H1 (cell line): Measurements from ENCODE around the gene SCAF1. TPM values are rescaled to one million over a fixed set of nuclear protein-coding genes. Genes with fewer than 3 reads are reported as not detected.
A peak's percentile ranks its signal among the peaks of the same experiment; 100 is the strongest.

Source experiments
- CTCF ChIA-PET: fragments of 300-600 bp; sonication (Branson Sonifier 250); formaldehyde crosslinking; loops from one replicate; lab custom pipeline; 2021; ENCODE audit not compliant: partially characterized antibody; lab: Charles Lee
- POLR2A ChIA-PET: fragments of 300-600 bp; sonication (Branson Sonifier 250); formaldehyde crosslinking; loops from one replicate; lab custom pipeline; 2021; ENCODE audit warnings: inconsistent platforms; ENCODE audit not compliant: partially characterized antibody; lab: Charles Lee
- DNase-seq, 2 experiments: peaks; one replicate each; pipeline versions ENCODE4 v3.0.0 to v3.0.0-alpha.2; 2010 to 2022; ENCODE audit warnings: low spot score in 2 of 2, low read depth in 1 of 2, mixed read lengths in 1 of 2
- FAIRE-seq: peaks from 2 replicates; lab custom pipeline; 2011; peaks lifted over from hg19 to GRCh38; lab: Jason Lieb, UNC
- H2AFZ ChIP-seq: 2 replicates; pipeline ENCODE4 v1.8.1; 2012; ENCODE audit warnings: low read length, inconsistent platforms
- H2AK5ac ChIP-seq: 2 replicates; pipeline ENCODE4 v1.6.1; 2013; ENCODE audit warnings: low read depth, low read length
- H2BK120ac ChIP-seq: replicated peaks from 2 replicates; pipeline ENCODE3; 2013; ENCODE audit warnings: low read depth, low read length, inconsistent platforms
- H2BK12ac ChIP-seq: 2 replicates; pipeline ENCODE4 v1.6.1; 2013; ENCODE audit warnings: low read depth, low read length
- H2BK15ac ChIP-seq: 2 replicates; pipeline ENCODE4 v1.6.1; 2013; ENCODE audit warnings: low read length
- H2BK20ac ChIP-seq: 2 replicates; pipeline ENCODE4 v1.6.1; 2013; ENCODE audit warnings: low read length
- H2BK5ac ChIP-seq: 2 replicates; pipeline ENCODE4 v1.6.1; 2013; ENCODE audit warnings: low read depth, low read length
- H3K14ac ChIP-seq: 2 replicates; pipeline ENCODE4 v1.6.1; 2013; ENCODE audit warnings: inconsistent platforms; ENCODE audit not compliant: insufficient read length
- H3K18ac ChIP-seq: 2 replicates; pipeline ENCODE4 v1.6.1; 2013; ENCODE audit warnings: low read length; ENCODE audit errors: extremely low read depth
- H3K23ac ChIP-seq: 2 replicates; pipeline ENCODE4 v1.6.1; 2013; ENCODE audit warnings: inconsistent platforms; ENCODE audit not compliant: insufficient read length
- H3K23me2 ChIP-seq: 2 replicates; pipeline ENCODE4 v1.6.1; 2013; ENCODE audit warnings: low read depth, low read length
- H3K27ac ChIP-seq: 2 replicates; pipeline ENCODE4 v1.6.1; 2011; ENCODE audit warnings: low read depth, low read length, inconsistent platforms
- H3K27me3 ChIP-seq, 4 experiments: replicated peaks in 1 of 4; 1 replicate in 1 of 4; 2 replicates in 3 of 4; pipeline versions ENCODE4 v1.6.1 to v1.8.1; 2011 to 2013; ENCODE audit warnings: low read length in 3 of 4, mild to moderate bottlenecking in 3 of 4, inconsistent platforms in 2 of 4, mixed read lengths in 2 of 4, moderate library complexity in 1 of 4; ENCODE audit not compliant: control insufficient read depth in 3 of 4, insufficient read depth in 3 of 4; ENCODE audit errors: extremely low read depth in 1 of 4
- H3K36me3 ChIP-seq, 4 experiments: 2 replicates each; pipeline versions ENCODE4 v1.6.1 to v1.8.1; 2011 to 2013; ENCODE audit warnings: mild to moderate bottlenecking in 4 of 4, low read length in 3 of 4, moderate library complexity in 2 of 4, control low read depth in 1 of 4, inconsistent platforms in 1 of 4; ENCODE audit not compliant: insufficient read depth in 4 of 4, control insufficient read depth in 2 of 4
- H3K4ac ChIP-seq: replicated peaks from 2 replicates; pipeline ENCODE3; 2013; ENCODE audit warnings: low read length, low read depth, mixed read lengths, inconsistent platforms; ENCODE audit not compliant: insufficient read length
- H3K4me1 ChIP-seq, 4 experiments: replicated peaks in 1 of 4; 1 replicate in 1 of 4; 2 replicates in 3 of 4; pipeline versions ENCODE4 v1.6.1 to v1.8.1; 2011 to 2013; ENCODE audit warnings: low read length in 3 of 4, inconsistent platforms in 2 of 4, mixed read lengths in 1 of 4; ENCODE audit not compliant: insufficient read depth in 4 of 4, control insufficient read depth in 3 of 4
- H3K4me2 ChIP-seq, 2 experiments: 2 replicates each; pipeline versions ENCODE4 v1.6.1 to v1.8.1; 2011 to 2013; ENCODE audit warnings: low read depth in 2 of 2, low read length in 2 of 2, control low read depth in 1 of 2, inconsistent platforms in 1 of 2, mild to moderate bottlenecking in 1 of 2; ENCODE audit not compliant: insufficient read depth in 1 of 2
- H3K4me3 ChIP-seq, 4 experiments: fragments of 200-600, 300-600 bp in 1 of 4; sonication (generic), shearing (Covaris generic), sonication (Bioruptor Twin) in 1 of 4; 2 replicates each; pipeline versions ENCODE4 v1.5.1 to v1.8.1; 2011 to 2016; ENCODE audit warnings: low read length in 4 of 4, low read depth in 3 of 4, control low read depth in 2 of 4, inconsistent platforms in 2 of 4, mild to moderate bottlenecking in 2 of 4, mixed read lengths in 1 of 4, moderate library complexity in 1 of 4; ENCODE audit not compliant: insufficient read depth in 2 of 4; ENCODE audit errors: extremely low read depth in 1 of 4
- H3K56ac ChIP-seq: replicated peaks from 2 replicates; pipeline ENCODE3; 2013; ENCODE audit warnings: low read depth, mild to moderate bottlenecking, mixed read lengths, low read length, inconsistent platforms; ENCODE audit not compliant: insufficient read length
- H3K79me1 ChIP-seq: 2 replicates; pipeline ENCODE4 v1.6.1; 2013; ENCODE audit warnings: low read depth, low read length, control low read depth
- H3K79me2 ChIP-seq, 2 experiments: 2 replicates each; pipeline versions ENCODE4 v1.6.1 to v1.8.1; 2012 to 2013; ENCODE audit warnings: low read length in 2 of 2, mild to moderate bottlenecking in 2 of 2, inconsistent platforms in 1 of 2; ENCODE audit not compliant: insufficient read depth in 2 of 2, control insufficient read depth in 1 of 2
- H3K9ac ChIP-seq, 4 experiments: replicated peaks in 1 of 4; 1 replicate in 1 of 4; 2 replicates in 3 of 4; pipeline versions ENCODE4 v1.6.1 to v1.8.1; 2011 to 2013; ENCODE audit warnings: low read depth in 3 of 4, low read length in 3 of 4, control low read depth in 2 of 4, mild to moderate bottlenecking in 2 of 4, moderate library complexity in 2 of 4, inconsistent platforms in 1 of 4; ENCODE audit errors: extremely low read depth in 1 of 4
- H3K9me3 ChIP-seq, 2 experiments: 2 replicates each; pipeline versions ENCODE4 v1.6.1 to v1.8.1; 2012 to 2013; ENCODE audit warnings: mild to moderate bottlenecking in 2 of 2, moderate library complexity in 2 of 2, control low read depth in 1 of 2, inconsistent platforms in 1 of 2, low read depth in 1 of 2, low read length in 1 of 2, mixed read lengths in 1 of 2; ENCODE audit not compliant: insufficient read depth in 2 of 2
- H4K20me1 ChIP-seq, 2 experiments: replicated peaks in 1 of 2; 2 replicates each; pipeline versions ENCODE3 to v1.8.1; 2011 to 2013; ENCODE audit warnings: inconsistent platforms in 2 of 2, low read length in 2 of 2, mild to moderate bottlenecking in 1 of 2; ENCODE audit not compliant: insufficient read depth in 2 of 2, control insufficient read depth in 1 of 2
- H4K5ac ChIP-seq: 2 replicates; pipeline ENCODE4 v1.6.1; 2013; ENCODE audit warnings: low read length, low read depth, mixed read lengths, inconsistent platforms; ENCODE audit not compliant: insufficient read length
- H4K8ac ChIP-seq: 2 replicates; pipeline ENCODE4 v1.8.0; 2013; ENCODE audit warnings: mild to moderate bottlenecking, moderate library complexity, low read length, inconsistent platforms; ENCODE audit not compliant: insufficient read depth; ENCODE audit errors: extremely low read depth
- H4K91ac ChIP-seq: replicated peaks from 2 replicates; pipeline ENCODE3; 2013; ENCODE audit warnings: low read length, mixed read lengths, inconsistent platforms; ENCODE audit not compliant: insufficient read length
- CREB1 ChIP-seq: IDR thresholded peaks from 2 replicates; pipeline ENCODE4 v1.6.1; 2012; ENCODE audit warnings: inconsistent platforms
- CTBP2 ChIP-seq: IDR thresholded peaks from 2 replicates; pipeline ENCODE4 v1.7.0; 2011; ENCODE audit warnings: borderline replicate concordance, mild to moderate bottlenecking, moderate library complexity, mixed read lengths, low read length; ENCODE audit not compliant: insufficient read depth, insufficient read length
- EGR1 ChIP-seq: IDR thresholded peaks from 2 replicates; pipeline ENCODE4 v1.6.1; 2011; ENCODE audit warnings: low read depth, low read length, borderline replicate concordance
- NRF1 ChIP-seq: IDR thresholded peaks from 2 replicates; pipeline ENCODE4 v1.6.1; 2011; ENCODE audit warnings: mild to moderate bottlenecking, low read depth, low read length, improper control_type of control experiment
- POLR2A ChIP-seq, 2 experiments: IDR thresholded peaks; 1 replicate in 1 of 2; 2 replicates in 1 of 2; pipeline ENCODE4 v1.6.1; 2011; ENCODE audit warnings: low read depth in 2 of 2, low read length in 2 of 2, mild to moderate bottlenecking in 2 of 2; ENCODE audit errors: control extremely low read depth in 1 of 2
- POLR2AphosphoS5 ChIP-seq: IDR thresholded peaks from 2 replicates; pipeline ENCODE4 v1.6.1; 2011; ENCODE audit warnings: low read depth, low read length
- POU5F1 ChIP-seq: IDR thresholded peaks from 2 replicates; pipeline ENCODE4 v1.6.1; 2011; ENCODE audit warnings: low read depth, mild to moderate bottlenecking, low read length, moderate library complexity
- RAD21 ChIP-seq, 2 experiments: IDR thresholded peaks in 1 of 2; conservative IDR thresholded peaks in 1 of 2; 2 replicates each; pipeline ENCODE4 v1.6.1; 2011; ENCODE audit warnings: low read depth in 2 of 2, low read length in 2 of 2, improper control_type of control experiment in 1 of 2, inconsistent platforms in 1 of 2, mild to moderate bottlenecking in 1 of 2, moderate library complexity in 1 of 2
- SP1 ChIP-seq: IDR thresholded peaks from 2 replicates; pipeline ENCODE4 v1.6.1; 2011; ENCODE audit warnings: low read depth, low read length
- SRF ChIP-seq: IDR thresholded peaks from 2 replicates; pipeline ENCODE4 v1.6.1; 2011; ENCODE audit warnings: mild to moderate bottlenecking, low read depth, low read length, moderate library complexity
- SUZ12 ChIP-seq: fragments of 200-600 bp; sonication (generic); IDR thresholded peaks from 2 replicates; pipeline ENCODE4 v1.6.1; 2012; ENCODE audit warnings: mild to moderate bottlenecking, inconsistent platforms, low read length, moderate library complexity, mixed read lengths
- whole genome bisulfite sequencing, 2 experiments: shearing (Covaris generic) in 1 of 2; methylation state at CpG; one replicate each; pipeline versions ENCODE4 v1.1.6 to v1.1.7; 2013 to 2015; ENCODE audit warnings: low lambda C conversion rate in 2 of 2, mixed read lengths in 2 of 2, inconsistent platforms in 1 of 2, low coverage in 1 of 2, missing lambda C conversion rate in 1 of 2; ENCODE audit not compliant: insufficient replicate concordance in 2 of 2, insufficient coverage in 1 of 2, insufficient read length in 1 of 2; ENCODE audit errors: extremely low coverage in 1 of 2, missing lambda C conversion rate in 1 of 2; 5-methylcytosine and 5-hydroxymethylcytosine counted together
- polyA plus RNA-seq, 7 experiments: library from polyadenylated mRNA; depleted of rRNA in 3 of 7; stranded (reverse) in 5 of 7; unstranded in 2 of 7; fragments of >200 nt in 5 of 7; fragments of 200-250 nt in 2 of 7; gene quantifications; 1 replicate in 5 of 7; 2 replicates in 1 of 7; 4 replicates in 1 of 7; pipeline versions ENCODE4 v1.2.1 to v1.2.3, GENCODE V29; 2011 to 2013; ENCODE audit warnings: missing spikeins in 2 of 7, mixed read lengths in 2 of 7
- total RNA-seq: library from RNA; stranded (reverse); fragmentation: NEBNext Ultra II Directional; extraction: Animal tissue kit (Norgen Biotek cat#: 25700); gene quantifications from 2 replicates; pipeline ENCODE4 v1.2.1, GENCODE V29; 2021

SCAF1 gene
- total and polyA plus RNA-seq, 2 of the 8 experiments (the other 6 are each of a cell fraction or from before 2014, with no cell fraction given) = 9.7 to 81.7 TPM

DNA sequence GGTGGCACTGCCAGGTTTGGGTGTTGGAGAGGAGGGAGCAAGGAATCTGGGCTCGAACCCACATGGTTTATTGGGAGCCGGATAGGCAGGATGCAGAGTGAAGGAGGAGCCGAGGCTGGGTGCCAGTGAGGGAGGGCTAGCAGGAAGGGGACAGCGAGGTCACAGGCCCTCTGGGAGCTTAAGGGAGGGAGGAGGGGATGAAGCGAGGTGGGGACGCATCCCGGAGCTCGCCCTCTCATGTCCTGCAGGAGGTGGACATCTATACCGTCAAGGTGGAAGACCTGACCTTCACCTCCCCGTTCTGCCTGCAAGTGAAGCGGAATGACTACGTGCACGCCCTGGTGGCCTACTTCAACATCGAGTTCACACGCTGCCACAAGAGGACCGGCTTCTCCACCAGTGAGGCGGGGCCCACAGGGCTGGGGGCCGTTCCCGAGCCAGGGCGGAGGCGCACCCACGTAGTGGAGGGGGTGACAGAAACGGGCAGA is 43.9 kb downstream of the SCAF1 start:
- Histone ChIP-seq H3K56ac (no peak overlapping the region), H2BK5ac (no peak overlapping the region), H2BK15ac (no peak overlapping the region), H3K14ac (no peak overlapping the region), H3K9ac (no peak overlapping the region), H4K91ac (no peak overlapping the region), H3K27ac (no peak overlapping the region), H2AK5ac (no peak overlapping the region), H4K5ac (no peak overlapping the region), H3K79me2 (peaks cover 0 to 20% of the 10 kb centered on the region in 2 experiments; a peak in 2 of 4 replicates), H3K23me2 (peaks cover 11% of the 10 kb centered on the region), H3K23ac (no peak overlapping the region), H4K8ac (peak overlapping the region; percentile 23; the same call in 1 of the 2 replicates), H3K36me3 (peaks cover 26 to 59% (median 42%) of the 10 kb centered on the region in 4 experiments), H2BK12ac (no peak overlapping the region), H3K79me1 (peaks cover 14% of the 10 kb centered on the region), H3K18ac (no peak overlapping the region), H3K4me2 (no peak overlapping the region), H3K4me1 (peaks cover 0 to 17% (median 12%) of the 10 kb centered on the region in 4 experiments; a peak in 6 of 7 replicates), H4K20me1 (peaks cover 27 to 49% of the 10 kb centered on the region in 2 experiments), H3K4me3 (no peak overlapping the region), H2AFZ (no peak overlapping the region), H3K4ac (no peak overlapping the region), H3K9me3 (no peaks in the 10 kb centered on the region), H2BK20ac (no peak overlapping the region), H3K27me3 (no peaks in the 10 kb centered on the region), H2BK120ac (no peak overlapping the region)
- 96% methylated on average over 23 of the region's 23 CpGs; no CpG with 5 or more reads in 1 of the 2 experiments for WGBS, 2 experiments
- DNase-seq = no peak
- TF ChIP-seq POLR2A (IDR thresholded peaks at IDR 0.05; ENCODE audit: control extremely low read depth in 1 of 2, low read depth in 2 of 2, low read length in 2 of 2) = peak in 1 of 2 experiments; percentile 36; a peak in 1 of 3 replicates
- no peak for TF ChIP-seq SRF
- no peak for TF ChIP-seq POU5F1
- no peak for TF ChIP-seq SP1
- no peak for TF ChIP-seq RAD21 (IDR thresholded peaks at IDR 0.05 in 1 of 2, conservative IDR thresholded peaks at IDR 0.05 in 1 of 2; ENCODE audit: low read depth in 2 of 2, low read length in 2 of 2)
- no peak for TF ChIP-seq CTBP2
- TF ChIP-seq NRF1 = no peak
- TF ChIP-seq POLR2AphosphoS5 = peak; percentile 76
- no peak for TF ChIP-seq EGR1
- TF ChIP-seq CREB1 = no peak
- TF ChIP-seq SUZ12 = no peak
- POLR2A ChIA-PET = interaction anchor here (1.2 to 12.2 kb wide), 8 partner anchors 7 to 96 kb away, joined by 3 to 168 read pairs (median 4); partner anchors contain the start of gene PRMT1
- CTCF ChIA-PET = interaction anchor here (1.1 to 2.8 kb wide), 6 partner anchors 9 to 44 kb away, joined by 3 to 10 read pairs (median 5); partner anchors contain the start of gene SCAF1
- no peak for FAIRE-seq
